ENCODE measurements around the gene ADGRA1. TPM values are rescaled to one million over a fixed set of nuclear protein-coding genes. Genes with fewer than 3 reads are reported as not detected.

The ADGRA1 gene
- total and polyA plus RNA-seq, 2 of the 8 experiments (the other 6 are each of a cell fraction or from before 2014, with no cell fraction given), result 0.17 to 0.21 TPM

GRCh38 chr10:133047526-133048123, 40.1 kb upstream of the ADGRA1 start:
- POLR2A ChIA-PET (ENCODE audit: partially characterized antibody), result no interaction called here
- H4K8ac ChIP-seq (ENCODE audit: extremely low read depth, insufficient read depth, low read length), result no peak overlapping the region; the same call in 1 of the 2 replicates
- no peak for TF ChIP-seq SIX5 (IDR thresholded peaks at IDR 0.05; ENCODE audit: low read depth, low read length)
- TF ChIP-seq, protein P1, sequence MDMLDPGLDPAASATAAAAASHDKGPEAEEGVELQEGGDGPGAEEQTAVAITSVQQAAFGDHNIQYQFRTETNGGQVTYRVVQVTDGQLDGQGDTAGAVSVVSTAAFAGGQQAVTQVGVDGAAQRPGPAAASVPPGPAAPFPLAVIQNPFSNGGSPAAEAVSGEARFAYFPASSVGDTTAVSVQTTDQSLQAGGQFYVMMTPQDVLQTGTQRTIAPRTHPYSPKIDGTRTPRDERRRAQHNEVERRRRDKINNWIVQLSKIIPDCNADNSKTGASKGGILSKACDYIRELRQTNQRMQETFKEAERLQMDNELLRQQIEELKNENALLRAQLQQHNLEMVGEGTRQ (IDR thresholded peaks at IDR 0.05; ENCODE audit: low read length), result no peak
- no peak for TF ChIP-seq HDAC2 (IDR thresholded peaks at IDR 0.05; ENCODE audit: borderline replicate concordance in 1 of 2, low read depth in 2 of 2, low read length in 2 of 2)
- TF ChIP-seq, protein P2, sequence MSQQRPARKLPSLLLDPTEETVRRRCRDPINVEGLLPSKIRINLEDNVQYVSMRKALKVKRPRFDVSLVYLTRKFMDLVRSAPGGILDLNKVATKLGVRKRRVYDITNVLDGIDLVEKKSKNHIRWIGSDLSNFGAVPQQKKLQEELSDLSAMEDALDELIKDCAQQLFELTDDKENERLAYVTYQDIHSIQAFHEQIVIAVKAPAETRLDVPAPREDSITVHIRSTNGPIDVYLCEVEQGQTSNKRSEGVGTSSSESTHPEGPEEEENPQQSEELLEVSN (IDR thresholded peaks at IDR 0.05), result no peak
- no peak for TF ChIP-seq RXRA (IDR thresholded peaks at IDR 0.05; ENCODE audit: insufficient read depth, low read depth, low read length)
- TF ChIP-seq NANOG (IDR thresholded peaks at IDR 0.05; ENCODE audit: insufficient read depth, low read depth, low read length, poor library complexity, severe bottlenecking), result no peak
- TF ChIP-seq RFX5 (IDR thresholded peaks at IDR 0.05; ENCODE audit: borderline replicate concordance, low read depth, low read length), result no peak
- H2AFZ ChIP-seq (ENCODE audit: low read length), result no peak overlapping the region
- H3K56ac ChIP-seq (replicated peaks; ENCODE audit: insufficient read length, low read depth, low read length), result no peak overlapping the region
- H3K4me1 ChIP-seq (replicated peaks in 1 of 4; ENCODE audit: control insufficient read depth in 3 of 4, insufficient read depth in 4 of 4, low read length in 3 of 4), result no peaks in the 10 kb centered on the region
- H3K4ac ChIP-seq (replicated peaks; ENCODE audit: insufficient read length, low read depth, low read length), result no peak overlapping the region
- H4K91ac ChIP-seq (replicated peaks; ENCODE audit: insufficient read length, low read length), result no peak overlapping the region
- no peak overlapping the region for H2BK15ac ChIP-seq (ENCODE audit: low read length)
- H2BK120ac ChIP-seq (replicated peaks; ENCODE audit: low read depth, low read length), result no peak overlapping the region
- no peak overlapping the region for H2AK5ac ChIP-seq (ENCODE audit: low read depth, low read length)
- no peak overlapping the region for H3K14ac ChIP-seq (ENCODE audit: insufficient read length)
- no peak overlapping the region for H3K4me2 ChIP-seq (ENCODE audit: insufficient read depth in 1 of 2, low read depth in 2 of 2, low read length in 2 of 2)
- H4K20me1 ChIP-seq (replicated peaks in 1 of 2; ENCODE audit: control insufficient read depth in 1 of 2, insufficient read depth in 2 of 2, low read length in 2 of 2), result peaks cover 0 to 4% of the 10 kb centered on the region in 2 experiments
- no peak overlapping the region for H3K18ac ChIP-seq (ENCODE audit: extremely low read depth, low read length)
- no peak overlapping the region for H2BK12ac ChIP-seq (ENCODE audit: low read depth, low read length)
- no peak overlapping the region for H4K5ac ChIP-seq (ENCODE audit: insufficient read length, low read depth, low read length)
- H3K9me3 ChIP-seq (ENCODE audit: insufficient read depth in 2 of 2, low read depth in 1 of 2, low read length in 1 of 2), result no peaks in the 10 kb centered on the region
- no peak overlapping the region for H2BK20ac ChIP-seq (ENCODE audit: low read length)
- H3K23me2 ChIP-seq (ENCODE audit: low read depth, low read length), result no peaks in the 10 kb centered on the region; the same call in 1 of the 2 replicates
- 88% methylated on average over 35 of the region's 42 CpGs; no CpG with 5 or more reads in 1 of the 2 experiments for WGBS, 2 experiments (ENCODE audit: extremely low coverage in 1 of 2, insufficient coverage in 1 of 2, insufficient read length in 1 of 2, insufficient replicate concordance in 2 of 2, low coverage in 1 of 2, low lambda C conversion rate in 2 of 2, missing lambda C conversion rate in 1 of 2)
- no peak overlapping the region for H3K4me3 ChIP-seq (ENCODE audit: extremely low read depth in 1 of 4, insufficient read depth in 2 of 4, low read depth in 3 of 4, low read length in 4 of 4)
- no peak overlapping the region for H3K27ac ChIP-seq (ENCODE audit: low read depth, low read length)
- no peaks in the 10 kb centered on the region for H3K36me3 ChIP-seq (ENCODE audit: control insufficient read depth in 2 of 4, insufficient read depth in 4 of 4, low read length in 3 of 4)
- H3K79me1 ChIP-seq (ENCODE audit: low read depth, low read length), result no peaks in the 10 kb centered on the region
- no peaks in the 10 kb centered on the region for H3K27me3 ChIP-seq (replicated peaks in 1 of 4; ENCODE audit: control insufficient read depth in 3 of 4, extremely low read depth in 1 of 4, insufficient read depth in 3 of 4, low read length in 3 of 4)
- CTCF ChIA-PET (ENCODE audit: partially characterized antibody), result interaction anchor here (1.0 to 1.8 kb wide), 4 partner anchors 14 to 144 kb away, joined by 3 to 6 read pairs (median 4); no protein-coding TSS in a partner anchor
- H2BK5ac ChIP-seq (ENCODE audit: low read depth, low read length), result no peak overlapping the region
- H3K9ac ChIP-seq (replicated peaks in 1 of 4; ENCODE audit: extremely low read depth in 1 of 4, low read depth in 3 of 4, low read length in 3 of 4), result no peak overlapping the region
- no peak for FAIRE-seq
- no peaks in the 10 kb centered on the region for H3K79me2 ChIP-seq (ENCODE audit: control insufficient read depth in 1 of 2, insufficient read depth in 2 of 2, low read length in 2 of 2)
- no peak for DNase-seq (ENCODE audit: low read depth in 1 of 2, low spot score in 2 of 2)
- no peak overlapping the region for H3K23ac ChIP-seq (ENCODE audit: insufficient read length)
